Prostate gland (tissue), 2 donors: ENCODE measurements around the gene C4BPB. TPM values are rescaled to one million over a fixed set of nuclear protein-coding genes. Genes with fewer than 3 reads are reported as not detected.
"Not testable (repeated sequence)": the region's sequence is repeated elsewhere in the genome, so short reads cannot be mapped to it uniquely, and the experiment has no call there.

ENCODE experiments used
- DNase-seq: peaks from one replicate; pipeline ENCODE4 v3.0.0-alpha.2; 2019; ENCODE audit warnings: low spot score
- H3K27ac ChIP-seq, 2 donors: fragments of 200-600 bp; sonication (generic); 2 replicates each; pipeline ENCODE4 v1.5.1; 2017 to 2019
- H3K27me3 ChIP-seq: fragments of 200-600 bp; sonication (generic); replicated peaks from 2 replicates; pipeline ENCODE4 v1.5.1; 2019; ENCODE audit not compliant: insufficient read depth
- H3K36me3 ChIP-seq, 2 donors: fragments of 200-600 bp; sonication (generic); 1 replicate in 1 of 2; 2 replicates in 1 of 2; pipeline versions ENCODE4 v1.5.1 to v1.8.1; 2017 to 2019
- H3K4me1 ChIP-seq: fragments of 200-600 bp; sonication (generic); replicated peaks from 2 replicates; pipeline ENCODE4 v1.5.1; 2019
- H3K4me3 ChIP-seq, 2 donors: fragments of 200-600 bp; sonication (generic); 2 replicates each; pipeline ENCODE4 v1.5.1; 2017 to 2019
- H3K9me3 ChIP-seq: fragments of 200-600 bp; sonication (generic); 2 replicates; pipeline ENCODE4 v1.5.1; 2017
- CTCF ChIP-seq, 4 experiments: fragments of 200-600 bp in 2 of 4; fragments of 450-650 bp in 2 of 4; sonication (generic) in 2 of 4; IDR thresholded peaks; 1 replicate in 3 of 4; 2 replicates in 1 of 4; pipeline ENCODE4 v1.5.1; 2016 to 2019; ENCODE audit warnings: antibody characterized with exemption in 4 of 4, mild to moderate bottlenecking in 2 of 4, moderate library complexity in 2 of 4
- POLR2A ChIP-seq: fragments of 450-650 bp; IDR thresholded peaks from one replicate; pipeline ENCODE4 v1.6.1; 2016; ENCODE audit warnings: antibody characterized with exemption, mild to moderate bottlenecking
- POLR2AphosphoS5 ChIP-seq: sonication (generic); formaldehyde crosslinking; IDR thresholded peaks from one replicate; pipeline ENCODE4 v1.6.1; 2017; ENCODE audit warnings: antibody characterized with exemption
- WGBS: methylation state at CpG from one replicate; pipeline ENCODE4 v1.1.5; 2018; 5-methylcytosine and 5-hydroxymethylcytosine counted together
- intact Hi-C: fragments of 100-400 bp; cut with DNase I; formaldehyde crosslinking; loops from one replicate; pipeline ENCODE4 v1.14.2; 2022
- total RNA-seq, 2 donors: library from RNA; depleted of rRNA; stranded (reverse); fragments of >200 nt; gene quantifications; one replicate each; pipeline ENCODE4 v1.1.0, GENCODE V29; 2016

C4BPB gene
- total RNA-seq, result under 1 TPM in 1 of 2 donors, not detected in 1; 0.23 TPM

GRCh38 chr1:207088701-207089626, at the start of gene C4BPB:
C4BPB (plus strand) TSS chr1:207088860; CDS start chr1:207089532, 672 bp downstream.
- no peaks in the 10 kb centered on the region for H3K9me3 ChIP-seq
- no peak within 1 kb of the TSS for H3K4me3 ChIP-seq
- WGBS, result 78% methylated on average over 9 of the region's 9 CpGs

GRCh38 chr1:207039380-207040180, 49.1 kb upstream of the C4BPB start:
- intact Hi-C loops, result no loop called here
- no peak for TF ChIP-seq POLR2AphosphoS5
- no peak for TF ChIP-seq CTCF (IDR thresholded peaks at IDR 0.05)
- no peak for TF ChIP-seq POLR2A
- H3K4me1 ChIP-seq, result no peaks in the 10 kb centered on the region
- no peak for DNase-seq
- H3K27ac ChIP-seq, result no peak overlapping the region
- no peak overlapping the region for H3K4me3 ChIP-seq
- H3K27me3 ChIP-seq, result no peaks in the 10 kb centered on the region
- H3K36me3 ChIP-seq, result no peaks in the 10 kb centered on the region
- WGBS, result 92% methylated on average over 4 of the region's 4 CpGs
- H3K9me3 ChIP-seq, result no peaks in the 10 kb centered on the region

More at GRCh38 chr1:207088701-207089626, at the start of gene C4BPB:
- H3K27me3 ChIP-seq, result no peaks in the 10 kb centered on the region
- TF ChIP-seq CTCF (IDR thresholded peaks at IDR 0.05) (no peak), POLR2A (no peak), POLR2AphosphoS5 (no peak)
- no peak for DNase-seq
- H3K4me1 ChIP-seq, result no peaks in the 10 kb centered on the region
- no peaks in the 10 kb centered on the region for H3K36me3 ChIP-seq
- no peak within 1 kb of the TSS for H3K27ac ChIP-seq
- intact Hi-C loops, result no loop called here

GRCh38 chr1:207040181-207040533, 48.5 kb upstream of the C4BPB start:
- intact Hi-C loops, result no loop called here
- 60% methylated on average over 3 of the region's 3 CpGs for WGBS

GRCh38 chr1:207041397-207041796, 47.3 kb upstream of the C4BPB start:
- H3K4me1 ChIP-seq, H3K36me3 ChIP-seq, H3K27ac ChIP-seq, H3K27me3 ChIP-seq, H3K4me3 ChIP-seq, H3K9me3 ChIP-seq, DNase-seq, intact Hi-C loops: not testable (repeated sequence)
- 91% methylated on average over 2 of the region's 2 CpGs for WGBS

More at GRCh38 chr1:207040181-207040533, 48.5 kb upstream of the C4BPB start:
- DNase-seq, result no peak
- no peaks in the 10 kb centered on the region for H3K9me3 ChIP-seq
- TF ChIP-seq POLR2AphosphoS5 (no peak), CTCF (IDR thresholded peaks at IDR 0.05) (no peak), POLR2A (no peak)
- no peak overlapping the region for H3K4me3 ChIP-seq
- H3K36me3 ChIP-seq, result no peaks in the 10 kb centered on the region
- no peaks in the 10 kb centered on the region for H3K27me3 ChIP-seq
- no peak overlapping the region for H3K27ac ChIP-seq
- no peaks in the 10 kb centered on the region for H3K4me1 ChIP-seq

- WGBS, result 72% methylated on average over 2 of the region's 2 CpGs
- H3K27ac ChIP-seq, result no peak overlapping the region
- no peaks in the 10 kb centered on the region for H3K36me3 ChIP-seq
- no peaks in the 10 kb centered on the region for H3K27me3 ChIP-seq
- no peaks in the 10 kb centered on the region for H3K9me3 ChIP-seq
- intact Hi-C loops, result no loop called here
- TF ChIP-seq POLR2A (no peak), POLR2AphosphoS5 (no peak), CTCF (IDR thresholded peaks at IDR 0.05) (no peak)
- no peak for DNase-seq
- H3K4me1 ChIP-seq, result no peaks in the 10 kb centered on the region
- H3K4me3 ChIP-seq, result no peak overlapping the region
Measured at GRCh38 chr1:207045453-207045852, 43.2 kb upstream of the C4BPB start.
